ENCODE results near the gene PTPRG. TPM values are rescaled to one million over a fixed set of nuclear protein-coding genes. Genes with fewer than 3 reads are reported as not detected.

Gene PTPRG
- total and polyA plus RNA-seq, 2 donors (not counting 1 experiment from before 2014, with no cell fraction given), result 67.0 to 97.9 TPM

GRCh38 chr3:62203561-62203960 lies 642.2 kb downstream of the PTPRG start:
- Histone ChIP-seq H3K9ac (ENCODE audit: insufficient read depth, low read length) (no peak overlapping the region), H3K4me1 (ENCODE audit: control insufficient read depth, extremely low read depth, insufficient read depth, low read length) (no peaks in the 10 kb centered on the region), H3K27ac (ENCODE audit: insufficient read depth, low read length) (no peak overlapping the region), H3K9me3 (ENCODE audit: control insufficient read depth, insufficient read depth, low read depth, low read length) (no peaks in the 10 kb centered on the region), H3K36me3 (ENCODE audit: control insufficient read depth, insufficient read depth, low read length) (no peaks in the 10 kb centered on the region), H4K20me1 (ENCODE audit: control insufficient read depth, extremely low read depth, insufficient read depth, low read length) (no peaks in the 10 kb centered on the region), H3K4me2 (ENCODE audit: extremely low read depth, insufficient read depth, low read length) (no peak overlapping the region), H2AFZ (ENCODE audit: low read length) (no peak overlapping the region), H3K27me3 (ENCODE audit: control insufficient read depth, insufficient read depth, low read length) (no peaks in the 10 kb centered on the region), H3K4me3 (replicated peaks in 1 of 4; ENCODE audit: control extremely low read depth in 1 of 4, insufficient read depth in 1 of 4, low read depth in 3 of 4, low read length in 4 of 4) (no peak overlapping the region), H3K79me2 (ENCODE audit: control insufficient read depth, insufficient read depth, low read length) (no peaks in the 10 kb centered on the region)
- no peak for DNase-seq (ENCODE audit: low read depth in 2 of 2)
- TF ChIP-seq EZH2 (IDR thresholded peaks at IDR 0.05; ENCODE audit: low read length, missing control alignments), result no peak
- TF ChIP-seq CTCF (conservative IDR thresholded peaks at IDR 0.05 in 1 of 2, IDR thresholded peaks at IDR 0.05 in 1 of 2; ENCODE audit: low read depth in 1 of 2, low read length in 2 of 2), result no peak

DNA sequence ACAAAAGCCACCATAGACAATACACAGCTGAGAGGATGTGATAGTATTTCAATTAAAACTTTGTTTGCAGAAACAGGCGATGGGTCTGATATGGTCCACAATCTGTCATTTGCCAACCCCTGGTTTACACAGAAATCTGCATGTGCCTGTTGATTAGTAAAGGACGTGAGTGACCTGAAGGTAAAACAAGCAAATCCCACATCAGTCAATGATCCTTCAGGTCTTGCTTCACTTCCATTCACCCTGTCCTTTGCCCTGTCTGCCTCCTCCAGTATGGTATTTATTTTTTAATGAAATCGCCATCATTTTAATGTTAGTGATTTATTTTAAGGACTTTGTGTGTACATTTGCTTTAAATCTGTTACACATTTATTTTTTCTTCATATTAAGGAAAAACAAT lies 645.8 kb downstream of the PTPRG start:
- H3K4me2 ChIP-seq (ENCODE audit: extremely low read depth, insufficient read depth, low read length), result no peak overlapping the region
- no peak overlapping the region for H3K4me3 ChIP-seq (replicated peaks in 1 of 4; ENCODE audit: control extremely low read depth in 1 of 4, insufficient read depth in 1 of 4, low read depth in 3 of 4, low read length in 4 of 4)
- TF ChIP-seq CTCF (conservative IDR thresholded peaks at IDR 0.05 in 1 of 2, IDR thresholded peaks at IDR 0.05 in 1 of 2; ENCODE audit: low read depth in 1 of 2, low read length in 2 of 2) (no peak), EZH2 (IDR thresholded peaks at IDR 0.05; ENCODE audit: low read length, missing control alignments) (no peak)

GRCh38 chr3:62208385-62208784 lies 647.0 kb downstream of the PTPRG start:
- TF ChIP-seq CTCF (conservative IDR thresholded peaks at IDR 0.05 in 1 of 2, IDR thresholded peaks at IDR 0.05 in 1 of 2; ENCODE audit: low read depth in 1 of 2, low read length in 2 of 2), result no peak
- TF ChIP-seq EZH2 (IDR thresholded peaks at IDR 0.05; ENCODE audit: low read length, missing control alignments), result no peak
- no peaks in the 10 kb centered on the region for H3K4me1 ChIP-seq (ENCODE audit: control insufficient read depth, extremely low read depth, insufficient read depth, low read length)

More for the DNA sequence above, 645.8 kb downstream of the PTPRG start:
- Histone ChIP-seq H3K36me3 (ENCODE audit: control insufficient read depth, insufficient read depth, low read length) (no peaks in the 10 kb centered on the region), H3K9me3 (ENCODE audit: control insufficient read depth, insufficient read depth, low read depth, low read length) (no peaks in the 10 kb centered on the region), H4K20me1 (ENCODE audit: control insufficient read depth, extremely low read depth, insufficient read depth, low read length) (no peaks in the 10 kb centered on the region), H3K9ac (ENCODE audit: insufficient read depth, low read length) (no peak overlapping the region), H3K27me3 (ENCODE audit: control insufficient read depth, insufficient read depth, low read length) (no peaks in the 10 kb centered on the region), H3K4me1 (ENCODE audit: control insufficient read depth, extremely low read depth, insufficient read depth, low read length) (no peaks in the 10 kb centered on the region), H3K79me2 (ENCODE audit: control insufficient read depth, insufficient read depth, low read length) (no peaks in the 10 kb centered on the region), H3K27ac (ENCODE audit: insufficient read depth, low read length) (no peak overlapping the region), H2AFZ (ENCODE audit: low read length) (no peak overlapping the region)
- no peak for DNase-seq (ENCODE audit: low read depth in 2 of 2)

More at GRCh38 chr3:62208385-62208784, 647.0 kb downstream of the PTPRG start:
- Histone ChIP-seq H3K27me3 (ENCODE audit: control insufficient read depth, insufficient read depth, low read length) (no peaks in the 10 kb centered on the region), H3K4me2 (ENCODE audit: extremely low read depth, insufficient read depth, low read length) (no peak overlapping the region), H3K79me2 (ENCODE audit: control insufficient read depth, insufficient read depth, low read length) (no peaks in the 10 kb centered on the region), H4K20me1 (ENCODE audit: control insufficient read depth, extremely low read depth, insufficient read depth, low read length) (no peaks in the 10 kb centered on the region), H3K4me3 (replicated peaks in 1 of 4; ENCODE audit: control extremely low read depth in 1 of 4, insufficient read depth in 1 of 4, low read depth in 3 of 4, low read length in 4 of 4) (no peak overlapping the region), H2AFZ (ENCODE audit: low read length) (no peak overlapping the region), H3K36me3 (ENCODE audit: control insufficient read depth, insufficient read depth, low read length) (no peaks in the 10 kb centered on the region), H3K9ac (ENCODE audit: insufficient read depth, low read length) (no peak overlapping the region), H3K9me3 (ENCODE audit: control insufficient read depth, insufficient read depth, low read depth, low read length) (no peaks in the 10 kb centered on the region), H3K27ac (ENCODE audit: insufficient read depth, low read length) (no peak overlapping the region)
- no peak for DNase-seq (ENCODE audit: low read depth in 2 of 2)
